ENCODE results near the gene PIKFYVE. TPM values are rescaled to one million over a fixed set of nuclear protein-coding genes. Genes with fewer than 3 reads are reported as not detected.

Gene PIKFYVE
- total RNA-seq, 8 experiments from 2014 or later, result 20.0 to 57.9 (median 26.1) TPM

Other genes with a start within 250 kb of the PIKFYVE start
- gene PLEKHM3, start 240.7 kb upstream of the PIKFYVE start, total RNA-seq, result 10 to 100 TPM in 5 of 8 experiments, 1 to 10 TPM in 3; 8.6 to 20.5 (median 12.5) TPM
- 1 to 10 TPM in 2 of 8 experiments, under 1 TPM in 2, not detected in 4; 0.75 to 2.4 (median 1.0) TPM for gene CRYGD, start 141.7 kb upstream of the PIKFYVE start, total RNA-seq
- 1 to 10 TPM in 1 of 8 experiments, under 1 TPM in 2, not detected in 5; 0.41 to 1.3 (median 0.49) TPM for gene CRYGC, start 136.4 kb upstream of the PIKFYVE start, total RNA-seq
- not detected for gene CRYGB, start 120.1 kb upstream of the PIKFYVE start, total RNA-seq
- gene CRYGA, start 102.7 kb upstream of the PIKFYVE start, total RNA-seq, result under 1 TPM in 4 of 8 experiments, not detected in 4; 0.33 to 0.94 (median 0.70) TPM
- gene C2orf80, start 76.2 kb upstream of the PIKFYVE start, total RNA-seq, result 100 to 1,000 TPM in 1 of 8 experiments, 10 to 100 TPM in 4, 1 to 10 TPM in 2, under 1 TPM in 1; 0.61 to 217 (median 12.9) TPM
- 100 to 1,000 TPM in 7 of 8 experiments, 10 to 100 TPM in 1; 82.9 to 915 (median 210) TPM for gene IDH1, start 11.2 kb upstream of the PIKFYVE start, total RNA-seq
- gene PTH2R, start 140.5 kb downstream of the PIKFYVE start, total RNA-seq, result 1 to 10 TPM in 1 of 8 experiments, under 1 TPM in 7; 0.11 to 4.4 (median 0.33) TPM

Data from motor neuron (in vitro differentiated cells).